HCT116 (cell line): ENCODE measurements around the gene SLC12A3. TPM values are rescaled to one million over a fixed set of nuclear protein-coding genes. Genes with fewer than 3 reads are reported as not detected.

Source experiments
- ATAC-seq: fragments of 200-7000 bp; cut with Tn5 transposase; 2 replicates; pipeline ENCODE4 v1.9.1; 2020; ENCODE audit warnings: mild to moderate bottlenecking, moderate library complexity
- BruUV-seq: library from RNA; stranded (reverse); fragments of 400-500 nt; replicated peaks from 2 replicates; lab custom pipeline; 2021; lab: Mats Ljungman, UMichigan
- CTCF ChIA-PET: fragments of 300-600 bp; sonication (Branson Sonifier 250); formaldehyde crosslinking; loops from one replicate; lab custom pipeline; 2021; ENCODE audit warnings: antibody characterized with exemption; lab: Charles Lee
- POLR2A ChIA-PET: fragments of 300-600, 350-600 bp; sonication (Branson Sonifier 250); formaldehyde crosslinking; loops from one replicate; lab custom pipeline; 2021; ENCODE audit warnings: antibody characterized with exemption; lab: Charles Lee
- RAD21 ChIA-PET, 2 experiments: fragments of 300-600 bp; sonication (Branson Sonifier 250); formaldehyde crosslinking; loops; one replicate each; lab custom pipeline; 2023; ENCODE audit warnings: low total read pairs in 2 of 2; ENCODE audit not compliant: uncharacterized antibody in 2 of 2, unreplicated experiment in 2 of 2, low non-redundant PET in 1 of 2; lab: Charles Lee
- DNase-seq: peaks from one replicate; pipeline ENCODE4 v3.0.0-alpha.2; 2010; ENCODE audit warnings: low read depth, low spot score
- H2AFZ ChIP-seq: fragments of 200-600 bp; shearing (Covaris generic), sonication (generic); 2 replicates; pipeline ENCODE4 v1.6.1; 2017; ENCODE audit warnings: low read depth, mixed run types, mixed read lengths, antibody characterized with exemption, low read length; ENCODE audit not compliant: poor library complexity, severe bottlenecking
- H3K27ac ChIP-seq: 2 replicates; pipeline ENCODE4 v1.5.1; 2012; ENCODE audit warnings: low read depth, low read length
- H3K27me3 ChIP-seq: fragments of 200-600 bp; sonication (generic); 2 replicates; pipeline ENCODE4 v1.6.1; 2016; ENCODE audit warnings: mixed run types, low read length, mixed read lengths; ENCODE audit not compliant: insufficient read depth
- H3K36me3 ChIP-seq, 2 experiments: fragments of 200-500 bp in 1 of 2; fragments of 200-600 bp in 1 of 2; sonication (Bioruptor generic) in 1 of 2; sonication (generic) in 1 of 2; 2 replicates each; pipeline versions ENCODE4 v1.5.1 to v1.6.1; 2014 to 2016; ENCODE audit warnings: low read length in 2 of 2, inconsistent platforms in 1 of 2, mixed read lengths in 1 of 2, mixed run types in 1 of 2; ENCODE audit not compliant: insufficient read depth in 2 of 2, control insufficient read depth in 1 of 2
- H3K4me1 ChIP-seq, 2 experiments: fragments of 200-600 bp in 1 of 2; sonication (generic) in 1 of 2; 2 replicates each; pipeline versions ENCODE4 v1.5.1 to v1.6.1; 2012 to 2017; ENCODE audit warnings: low read length in 2 of 2, inconsistent platforms in 1 of 2, mild to moderate bottlenecking in 1 of 2, mixed read lengths in 1 of 2, mixed run types in 1 of 2, moderate library complexity in 1 of 2; ENCODE audit not compliant: insufficient read depth in 2 of 2, control insufficient read depth in 1 of 2
- H3K4me2 ChIP-seq: fragments of 200-600 bp; sonication (generic); 2 replicates; pipeline ENCODE4 v1.6.1; 2017; ENCODE audit warnings: mixed run types, low read length, mixed read lengths
- H3K4me3 ChIP-seq, 2 experiments: fragments of 200-600 bp in 1 of 2; sonication (generic) in 1 of 2; replicated peaks in 1 of 2; 2 replicates each; pipeline ENCODE4 v1.5.1; 2011 to 2016; ENCODE audit warnings: low read length in 2 of 2, control low read depth in 1 of 2, low read depth in 1 of 2, mild to moderate bottlenecking in 1 of 2, mixed read lengths in 1 of 2, mixed run types in 1 of 2
- H3K79me2 ChIP-seq: fragments of 200-600 bp; sonication (generic); 2 replicates; pipeline ENCODE4 v1.6.1; 2017; ENCODE audit warnings: mild to moderate bottlenecking, mixed run types, low read length, moderate library complexity, mixed read lengths; ENCODE audit not compliant: insufficient read depth
- H3K9ac ChIP-seq: fragments of 200-600 bp; sonication (generic); 2 replicates; pipeline ENCODE4 v1.6.1; 2016; ENCODE audit warnings: low read length, mixed read lengths
- H3K9me2 ChIP-seq: fragments of 200-600 bp; sonication (generic), shearing (Covaris generic); 2 replicates; pipeline ENCODE4 v1.6.1; 2017; ENCODE audit warnings: mixed run types, mild to moderate bottlenecking, moderate library complexity; ENCODE audit not compliant: insufficient read depth
- H3K9me3 ChIP-seq, 2 experiments: fragments of 200-500 bp in 1 of 2; fragments of 200-600 bp in 1 of 2; sonication (Bioruptor generic) in 1 of 2; sonication (generic) in 1 of 2; 2 replicates each; pipeline ENCODE4 v1.6.1; 2014 to 2017; ENCODE audit warnings: low read length in 2 of 2, mixed read lengths in 2 of 2, inconsistent platforms in 1 of 2, low read depth in 1 of 2, mild to moderate bottlenecking in 1 of 2, mixed run types in 1 of 2, moderate library complexity in 1 of 2; ENCODE audit not compliant: control insufficient read depth in 1 of 2, insufficient read depth in 1 of 2
- H4K20me1 ChIP-seq: fragments of 200-600 bp; sonication (generic), shearing (Covaris generic); 2 replicates; pipeline ENCODE4 v1.6.1; 2017; ENCODE audit warnings: mixed run types, mild to moderate bottlenecking, moderate library complexity; ENCODE audit not compliant: insufficient read depth
- CBX3 ChIP-seq: IDR thresholded peaks from 2 replicates; pipeline ENCODE4 v1.6.1; 2012; ENCODE audit warnings: low read depth
- CEBPB ChIP-seq: IDR thresholded peaks from 2 replicates; pipeline ENCODE4 v1.6.1; 2012; ENCODE audit warnings: low read depth
- EGR1 ChIP-seq: IDR thresholded peaks from 2 replicates; pipeline ENCODE4 v1.6.1; 2012; ENCODE audit warnings: low read depth
- EZH2 ChIP-seq: fragments of 200-600 bp; sonication (generic); IDR thresholded peaks from 2 replicates; pipeline ENCODE4 v1.6.1; 2017; ENCODE audit warnings: antibody characterized with exemption, mixed run types
- EZH2phosphoT487 ChIP-seq: fragments of 200-600 bp; IDR thresholded peaks from 2 replicates; pipeline ENCODE4 v1.6.1; 2018; ENCODE audit warnings: antibody characterized with exemption, borderline replicate concordance
- POLR2A ChIP-seq: IDR thresholded peaks from 2 replicates; pipeline ENCODE4 v1.7.0; 2011; ENCODE audit warnings: borderline replicate concordance; ENCODE audit not compliant: insufficient read depth, insufficient read length; ENCODE audit errors: extremely low read depth
- POLR2AphosphoS5 ChIP-seq: IDR thresholded peaks from 2 replicates; pipeline ENCODE4 v1.6.1; 2011; ENCODE audit warnings: mild to moderate bottlenecking, low read depth, low read length, moderate library complexity
- RAD21 ChIP-seq: IDR thresholded peaks from 2 replicates; pipeline ENCODE4 v1.6.1; 2012; ENCODE audit warnings: low read depth, mild to moderate bottlenecking
- SIN3A ChIP-seq: IDR thresholded peaks from 2 replicates; pipeline ENCODE4 v1.6.1; 2012; ENCODE audit warnings: low read depth
- SP1 ChIP-seq: IDR thresholded peaks from 2 replicates; pipeline ENCODE4 v1.6.1; 2012; ENCODE audit warnings: low read depth
- SRF ChIP-seq: IDR thresholded peaks from 2 replicates; pipeline ENCODE4 v1.6.1; 2012; ENCODE audit warnings: low read depth
- TCF7L2 ChIP-seq: IDR thresholded peaks from 2 replicates; pipeline ENCODE4 v1.7.0; 2011; ENCODE audit warnings: borderline replicate concordance, inconsistent platforms; ENCODE audit not compliant: insufficient read depth, insufficient read length; ENCODE audit errors: extremely low read depth
- YY1 ChIP-seq: IDR thresholded peaks from 2 replicates; pipeline ENCODE4 v1.6.1; 2011; ENCODE audit warnings: low read length, low read depth, moderate library complexity, mild to moderate bottlenecking; ENCODE audit not compliant: insufficient replicate concordance; ENCODE audit errors: extremely low read depth
- ZFX ChIP-seq: fragments of 450-650 bp; IDR thresholded peaks from 2 replicates; pipeline ENCODE4 v1.6.1; 2017
- ZNF274 ChIP-seq: fragments of 200-500 bp; sonication (Bioruptor generic); IDR thresholded peaks from 2 replicates; pipeline ENCODE4 v1.6.1; 2014; ENCODE audit warnings: mild to moderate bottlenecking, low read depth, low read length, inconsistent platforms
- intact Hi-C: fragments of 100-400 bp; cut with micrococcal nuclease; formaldehyde crosslinking; loops from 2 replicates; pipeline ENCODE4 v1.10.0; 2022
- total RNA-seq: library from RNA; stranded (reverse); gene quantifications from one replicate; pipeline ENCODE4 v1.2.1, GENCODE V29; 2021; ENCODE audit not compliant: unreplicated experiment
- TF ChIP-seq, protein P1 (sequence below): IDR thresholded peaks from 2 replicates; pipeline ENCODE4 v1.6.1; 2012
- TF ChIP-seq, protein P2 (sequence below): IDR thresholded peaks from 2 replicates; pipeline ENCODE4 v1.6.1; 2012

SLC12A3 gene
- total RNA-seq, 1 experiment from 2014 or later, result not detected

DNA sequence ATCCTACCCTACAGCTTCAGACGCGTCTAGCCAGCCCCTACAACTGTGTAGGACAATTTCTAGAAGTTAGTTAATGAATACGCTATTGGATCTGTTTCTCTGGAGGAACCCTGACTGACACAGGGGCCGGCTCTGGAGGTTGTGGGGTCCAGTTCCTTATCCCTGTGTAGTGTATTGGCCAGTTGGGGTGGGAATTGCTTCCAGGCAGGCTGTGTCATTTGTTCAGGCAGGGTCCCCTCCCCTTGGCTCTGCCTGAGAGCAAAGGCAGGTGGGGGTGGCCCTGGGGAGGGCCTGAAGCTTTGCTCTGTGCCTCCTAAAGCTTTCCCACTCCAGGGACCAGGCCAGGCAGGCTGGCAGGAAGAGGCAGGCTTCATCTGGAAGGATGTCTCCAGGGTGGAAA is 85.0 kb downstream of the SLC12A3 start:
- ATAC-seq (no peak), DNase-seq (no peak)
- H3K27me3 ChIP-seq, result no peaks in the 10 kb centered on the region
- H2AFZ ChIP-seq, result no peak overlapping the region
- POLR2A ChIA-PET, result no interaction called here
- H3K4me2 ChIP-seq, result no peak overlapping the region
- H3K9me3 ChIP-seq, result no peaks in the 10 kb centered on the region
- H3K9me2 ChIP-seq, result no peaks in the 10 kb centered on the region
- RAD21 ChIA-PET, result no interaction called here
- no peaks in the 10 kb centered on the region for H3K79me2 ChIP-seq
- TF ChIP-seq POLR2A, result no peak
- TF ChIP-seq SIN3A, result no peak
- no peak for TF ChIP-seq EGR1
- TF ChIP-seq, protein P1, sequence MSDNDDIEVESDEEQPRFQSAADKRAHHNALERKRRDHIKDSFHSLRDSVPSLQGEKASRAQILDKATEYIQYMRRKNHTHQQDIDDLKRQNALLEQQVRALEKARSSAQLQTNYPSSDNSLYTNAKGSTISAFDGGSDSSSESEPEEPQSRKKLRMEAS, result no peak
- TF ChIP-seq, protein P2, sequence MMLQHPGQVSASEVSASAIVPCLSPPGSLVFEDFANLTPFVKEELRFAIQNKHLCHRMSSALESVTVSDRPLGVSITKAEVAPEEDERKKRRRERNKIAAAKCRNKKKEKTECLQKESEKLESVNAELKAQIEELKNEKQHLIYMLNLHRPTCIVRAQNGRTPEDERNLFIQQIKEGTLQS, result no peak
- TF ChIP-seq YY1, result no peak
- no peak for TF ChIP-seq CEBPB
- TF ChIP-seq SRF, result no peak
- TF ChIP-seq RAD21, result no peak
- no peak for TF ChIP-seq POLR2AphosphoS5
- no peak for TF ChIP-seq SP1
- TF ChIP-seq ZNF274, result no peak
- TF ChIP-seq EZH2phosphoT487, result no peak
- TF ChIP-seq CBX3, result no peak
- no peak for TF ChIP-seq ZFX
- TF ChIP-seq TCF7L2, result no peak
- no peak for TF ChIP-seq EZH2
- BruUV-seq, result no TSS peak
- CTCF ChIA-PET, result interaction anchor here (1.6 kb wide), 1 partner anchor 157 kb away, joined by 5 read pairs; no protein-coding TSS in a partner anchor
- H4K20me1 ChIP-seq, result no peaks in the 10 kb centered on the region
- intact Hi-C loops, result no loop called here
- peaks cover under 1 to 5% of the 10 kb centered on the region in 2 experiments; a peak in 2 of 4 replicates for H3K36me3 ChIP-seq
- no peak overlapping the region for H3K9ac ChIP-seq
- no peaks in the 10 kb centered on the region; a peak in 1 of 4 replicates for H3K4me1 ChIP-seq
- H3K27ac ChIP-seq, result no peak overlapping the region
- no peak overlapping the region for H3K4me3 ChIP-seq
